Measurements from ENCODE around the gene TNFAIP3.
"Not testable (repeated sequence)": the region's sequence is repeated elsewhere in the genome, so short reads cannot be mapped to it uniquely, and the experiment has no call there.

Gene TNFAIP3

GRCh38 chr6:137879299-137879698 is 12.2 kb downstream of the TNFAIP3 start:
- Histone ChIP-seq H3K9ac (ENCODE audit: low read length) (no peak overlapping the region), H3K4me3 (ENCODE audit: low read depth, low read length) (no peak overlapping the region; the same call in 1 of the 2 replicates), H3K27me3 (ENCODE audit: control insufficient read depth, insufficient read depth, low read length) (no peaks in the 10 kb centered on the region), H3K36me3 (ENCODE audit: control insufficient read depth, insufficient read depth, low read length) (peaks cover 52% of the 10 kb centered on the region), H3K4me1 (ENCODE audit: control insufficient read depth, insufficient read depth, low read length) (peaks cover 17% of the 10 kb centered on the region), H3K27ac (ENCODE audit: low read depth, low read length) (no peak overlapping the region), H3K9me3 (ENCODE audit: control insufficient read depth, insufficient read depth, low read depth, low read length) (no peaks in the 10 kb centered on the region)

- H3K9me3 ChIP-seq (ENCODE audit: control insufficient read depth, insufficient read depth, low read depth, low read length) = no peaks in the 10 kb centered on the region
- H3K27me3 ChIP-seq (ENCODE audit: control insufficient read depth, insufficient read depth, low read length) = no peaks in the 10 kb centered on the region
- H3K27ac ChIP-seq (ENCODE audit: low read depth, low read length) = no peak overlapping the region
- H3K36me3 ChIP-seq (ENCODE audit: control insufficient read depth, insufficient read depth, low read length) = peaks cover 48% of the 10 kb centered on the region
- H3K4me3 ChIP-seq (ENCODE audit: low read depth, low read length) = no peak overlapping the region
- H3K4me1 ChIP-seq (ENCODE audit: control insufficient read depth, insufficient read depth, low read length) = peaks cover 17% of the 10 kb centered on the region
- H3K9ac ChIP-seq (ENCODE audit: low read length) = no peak overlapping the region
Observed at GRCh38 chr6:137879885-137880745, 13.1 kb downstream of the TNFAIP3 start.

DNA sequence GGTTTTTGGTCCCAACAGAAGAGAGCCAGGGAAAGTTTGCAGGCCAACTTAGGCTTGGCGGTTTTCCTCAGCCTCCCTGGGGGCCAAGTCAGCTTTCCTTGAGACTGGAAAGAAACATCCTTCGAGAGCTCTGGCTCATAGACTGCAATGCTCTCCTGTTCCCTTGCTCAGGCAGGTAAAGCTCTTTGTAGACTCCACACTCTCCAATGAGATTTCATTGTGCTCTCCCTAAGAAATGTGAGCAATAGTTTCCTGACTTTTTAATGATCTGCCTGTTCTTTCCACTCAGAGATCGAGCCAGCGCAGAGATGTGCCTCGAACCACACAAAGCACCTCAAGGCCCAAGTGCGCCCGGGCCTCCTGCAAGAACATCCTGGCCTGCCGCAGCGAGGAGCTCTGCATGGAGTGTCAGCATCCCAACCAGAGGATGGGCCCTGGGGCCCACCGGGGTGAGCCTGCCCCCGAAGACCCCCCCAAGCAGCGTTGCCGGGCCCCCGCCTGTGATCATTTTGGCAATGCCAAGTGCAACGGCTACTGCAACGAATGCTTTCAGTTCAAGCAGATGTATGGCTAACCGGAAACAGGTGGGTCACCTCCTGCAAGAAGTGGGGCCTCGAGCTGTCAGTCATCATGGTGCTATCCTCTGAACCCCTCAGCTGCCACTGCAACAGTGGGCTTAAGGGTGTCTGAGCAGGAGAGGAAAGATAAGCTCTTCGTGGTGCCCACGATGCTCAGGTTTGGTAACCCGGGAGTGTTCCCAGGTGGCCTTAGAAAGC is 13.9 kb downstream of the TNFAIP3 start:
- no peak overlapping the region for H3K4me3 ChIP-seq (ENCODE audit: low read depth, low read length)
- no peak overlapping the region for H3K9ac ChIP-seq (ENCODE audit: low read length)
- H3K27me3 ChIP-seq (ENCODE audit: control insufficient read depth, insufficient read depth, low read length) = no peaks in the 10 kb centered on the region
- peaks cover 42% of the 10 kb centered on the region for H3K36me3 ChIP-seq (ENCODE audit: control insufficient read depth, insufficient read depth, low read length)
- no peak overlapping the region for H3K27ac ChIP-seq (ENCODE audit: low read depth, low read length)
- no peaks in the 10 kb centered on the region for H3K9me3 ChIP-seq (ENCODE audit: control insufficient read depth, insufficient read depth, low read depth, low read length)
- peaks cover 17% of the 10 kb centered on the region for H3K4me1 ChIP-seq (ENCODE audit: control insufficient read depth, insufficient read depth, low read length)

DNA sequence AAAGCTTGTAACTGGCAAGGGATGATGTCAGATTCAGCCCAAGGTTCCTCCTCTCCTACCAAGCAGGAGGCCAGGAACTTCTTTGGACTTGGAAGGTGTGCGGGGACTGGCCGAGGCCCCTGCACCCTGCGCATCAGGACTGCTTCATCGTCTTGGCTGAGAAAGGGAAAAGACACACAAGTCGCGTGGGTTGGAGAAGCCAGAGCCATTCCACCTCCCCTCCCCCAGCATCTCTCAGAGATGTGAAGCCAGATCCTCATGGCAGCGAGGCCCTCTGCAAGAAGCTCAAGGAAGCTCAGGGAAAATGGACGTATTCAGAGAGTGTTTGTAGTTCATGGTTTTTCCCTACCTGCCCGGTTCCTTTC is 14.4 kb downstream of the TNFAIP3 start:
- Histone ChIP-seq H3K4me1 (ENCODE audit: control insufficient read depth, insufficient read depth, low read length) (peaks cover 17% of the 10 kb centered on the region), H3K4me3 (ENCODE audit: low read depth, low read length) (no peak overlapping the region), H3K9ac (ENCODE audit: low read length) (no peak overlapping the region), H3K36me3 (ENCODE audit: control insufficient read depth, insufficient read depth, low read length) (peaks cover 38% of the 10 kb centered on the region), H3K27ac (ENCODE audit: low read depth, low read length) (no peak overlapping the region), H3K9me3 (ENCODE audit: control insufficient read depth, insufficient read depth, low read depth, low read length) (no peaks in the 10 kb centered on the region), H3K27me3 (ENCODE audit: control insufficient read depth, insufficient read depth, low read length) (no peaks in the 10 kb centered on the region)

GRCh38 chr6:137882225-137882961 is 15.3 kb downstream of the TNFAIP3 start:
- no peak overlapping the region for H3K9ac ChIP-seq (ENCODE audit: low read length)
- peaks cover 33% of the 10 kb centered on the region for H3K36me3 ChIP-seq (ENCODE audit: control insufficient read depth, insufficient read depth, low read length)
- H3K27ac ChIP-seq (ENCODE audit: low read depth, low read length) = no peak overlapping the region
- no peaks in the 10 kb centered on the region for H3K9me3 ChIP-seq (ENCODE audit: control insufficient read depth, insufficient read depth, low read depth, low read length)
- H3K27me3 ChIP-seq (ENCODE audit: control insufficient read depth, insufficient read depth, low read length) = no peaks in the 10 kb centered on the region
- no peak overlapping the region for H3K4me3 ChIP-seq (ENCODE audit: low read depth, low read length)
- peaks cover 17% of the 10 kb centered on the region for H3K4me1 ChIP-seq (ENCODE audit: control insufficient read depth, insufficient read depth, low read length)

- Histone ChIP-seq H3K27ac (ENCODE audit: low read depth, low read length) (no peak overlapping the region), H3K36me3 (ENCODE audit: control insufficient read depth, insufficient read depth, low read length) (peaks cover 31% of the 10 kb centered on the region), H3K9ac (ENCODE audit: low read length) (no peak overlapping the region), H3K27me3 (ENCODE audit: control insufficient read depth, insufficient read depth, low read length) (no peaks in the 10 kb centered on the region), H3K4me3 (ENCODE audit: low read depth, low read length) (no peak overlapping the region), H3K4me1 (ENCODE audit: control insufficient read depth, insufficient read depth, low read length) (peaks cover 17% of the 10 kb centered on the region), H3K9me3 (ENCODE audit: control insufficient read depth, insufficient read depth, low read depth, low read length) (no peaks in the 10 kb centered on the region)
Observed at GRCh38 chr6:137883400-137884148, 16.5 kb downstream of the TNFAIP3 start.

- no peaks in the 10 kb centered on the region for H3K9me3 ChIP-seq (ENCODE audit: control insufficient read depth, insufficient read depth, low read depth, low read length)
- H3K4me3 ChIP-seq (ENCODE audit: low read depth, low read length) = no peak overlapping the region
- peaks cover 29% of the 10 kb centered on the region for H3K36me3 ChIP-seq (ENCODE audit: control insufficient read depth, insufficient read depth, low read length)
- H3K9ac ChIP-seq (ENCODE audit: low read length) = no peak overlapping the region
- no peaks in the 10 kb centered on the region for H3K27me3 ChIP-seq (ENCODE audit: control insufficient read depth, insufficient read depth, low read length)
- peaks cover 10% of the 10 kb centered on the region for H3K4me1 ChIP-seq (ENCODE audit: control insufficient read depth, insufficient read depth, low read length)
- H3K27ac ChIP-seq (ENCODE audit: low read depth, low read length) = no peak overlapping the region
Observed at GRCh38 chr6:137884149-137884909, 17.3 kb downstream of the TNFAIP3 start.

- H3K27ac ChIP-seq (ENCODE audit: low read depth, low read length); H3K9ac ChIP-seq (ENCODE audit: low read length); H3K27me3 ChIP-seq (ENCODE audit: control insufficient read depth, insufficient read depth, low read length); H3K4me3 ChIP-seq (ENCODE audit: low read depth, low read length); H3K9me3 ChIP-seq (ENCODE audit: control insufficient read depth, insufficient read depth, low read depth, low read length); H3K4me1 ChIP-seq (ENCODE audit: control insufficient read depth, insufficient read depth, low read length): not testable (repeated sequence)
- H3K36me3 ChIP-seq (ENCODE audit: control insufficient read depth, insufficient read depth, low read length) = peaks cover 26% of the 10 kb centered on the region
Observed at GRCh38 chr6:137884910-137885229, 17.8 kb downstream of the TNFAIP3 start.

DNA sequence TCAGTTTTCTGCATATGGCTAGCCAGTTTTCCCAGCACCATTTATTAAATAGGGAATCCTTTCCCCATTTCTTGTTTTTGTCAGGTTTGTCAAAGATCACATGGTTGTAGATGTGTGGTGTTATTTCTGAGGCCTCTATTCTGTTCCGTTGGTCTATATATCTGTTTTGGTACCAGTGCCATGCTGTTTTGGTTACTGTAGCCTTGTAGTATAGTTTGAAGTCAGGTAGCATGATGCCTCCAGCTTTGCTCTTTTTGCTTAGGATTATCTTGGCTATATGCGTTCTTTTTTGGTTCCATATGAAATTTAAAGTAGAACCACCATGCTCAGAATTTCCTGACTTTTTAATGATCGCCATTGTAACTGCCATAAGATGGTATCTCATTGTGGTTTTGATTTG is 19.2 kb downstream of the TNFAIP3 start:
- not testable (repeated sequence) for H3K9me3 ChIP-seq (ENCODE audit: control insufficient read depth, insufficient read depth, low read depth, low read length); H3K27ac ChIP-seq (ENCODE audit: low read depth, low read length)
- H3K36me3 ChIP-seq (ENCODE audit: control insufficient read depth, insufficient read depth, low read length) = peaks cover 14% of the 10 kb centered on the region

DNA sequence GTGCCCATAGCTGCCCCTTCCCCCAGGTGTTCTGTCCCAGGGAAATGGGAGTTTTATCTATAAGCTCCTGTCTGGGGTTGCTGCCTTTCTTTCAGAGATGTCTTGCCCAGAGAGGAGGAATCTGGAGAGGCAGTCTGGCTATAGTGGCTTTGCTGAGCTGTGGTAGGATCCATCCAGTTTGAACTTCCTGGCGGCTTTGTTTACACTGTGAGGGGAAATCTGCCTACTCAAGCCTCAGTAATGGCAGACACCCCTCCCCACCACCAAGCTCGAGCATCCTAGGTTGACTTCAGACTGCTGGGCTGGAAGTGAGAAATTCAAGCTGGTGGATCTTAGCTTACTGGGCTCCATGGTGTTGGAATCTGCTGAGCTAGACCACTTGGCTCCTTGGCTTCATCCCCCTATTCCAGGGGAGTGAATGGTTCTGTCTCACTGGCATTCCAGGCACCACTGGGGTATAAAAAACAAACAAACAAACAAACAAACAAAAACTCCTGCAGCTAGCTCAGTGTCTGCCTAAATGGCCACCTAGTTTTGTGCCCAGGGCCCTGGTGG is 24.0 kb downstream of the TNFAIP3 start:
- Histone ChIP-seq H3K9me3 (ENCODE audit: control insufficient read depth, insufficient read depth, low read depth, low read length) (no peaks in the 10 kb centered on the region), H3K27ac (ENCODE audit: low read depth, low read length) (no peak overlapping the region), H3K4me3 (ENCODE audit: low read depth, low read length) (no peak overlapping the region), H3K9ac (ENCODE audit: low read length) (no peak overlapping the region), H3K36me3 (ENCODE audit: control insufficient read depth, insufficient read depth, low read length) (no peaks in the 10 kb centered on the region), H3K27me3 (ENCODE audit: control insufficient read depth, insufficient read depth, low read length) (no peaks in the 10 kb centered on the region), H3K4me1 (ENCODE audit: control insufficient read depth, insufficient read depth, low read length) (no peaks in the 10 kb centered on the region)

More for the DNA sequence above, 19.2 kb downstream of the TNFAIP3 start:
- not testable (repeated sequence) for H3K27me3 ChIP-seq (ENCODE audit: control insufficient read depth, insufficient read depth, low read length); H3K4me1 ChIP-seq (ENCODE audit: control insufficient read depth, insufficient read depth, low read length); H3K9ac ChIP-seq (ENCODE audit: low read length); H3K4me3 ChIP-seq (ENCODE audit: low read depth, low read length)
